Stimulated activated naive CD8-positive, alpha-beta T cell treated with anti-CD3 and anti-CD28 coated beads, Interleukin-15, amount 100 ng/mL, for 72 hours (primary cell): ENCODE measurements around the gene DNAJC9.

Experiments
- ATAC-seq: fragments of 150-1000 bp; cut with Tn5 transposase; 2 replicates; pipeline ENCODE4 v1.10.0; 2021; ENCODE audit warnings: mild to moderate bottlenecking, moderate library complexity
- DNase-seq, 2 donors: peaks; one replicate each; pipeline ENCODE4 v3.0.0; 2021 to 2022
- H3K27ac Mint-ChIP-seq, 2 donors: one replicate each; pipeline ENCODE4 v1.8.0; 2022; ENCODE audit warnings: mild to moderate bottlenecking in 2 of 2, mixed read lengths in 2 of 2, moderate library complexity in 2 of 2
- H3K27me3 Mint-ChIP-seq: one replicate; pipeline ENCODE4 v1.8.0; 2022; ENCODE audit warnings: mixed read lengths
- H3K4me1 Mint-ChIP-seq: one replicate; pipeline ENCODE4 v1.8.0; 2022; ENCODE audit warnings: mild to moderate bottlenecking, mixed read lengths
- H3K4me3 Mint-ChIP-seq, 2 donors: one replicate each; pipeline ENCODE4 v1.8.0; 2022; ENCODE audit warnings: mild to moderate bottlenecking in 2 of 2, mixed read lengths in 2 of 2, moderate library complexity in 1 of 2
- H3K9me3 Mint-ChIP-seq, 2 donors: one replicate each; pipeline ENCODE4 v1.8.0; 2022; ENCODE audit warnings: mixed read lengths in 2 of 2

Gene DNAJC9

GRCh38 chr10:73248259-73248724, 1.2 kb upstream of the DNAJC9 start:
- Mint-ChIP-seq H3K27me3 (no peaks in the 10 kb centered on the region), H3K9me3 (no peaks in the 10 kb centered on the region), H3K27ac (peak overlapping the region in 1 of 2 donors; percentile 67), H3K4me3 (peak overlapping the region; percentile 67 to 97), H3K4me1 (peaks cover 77% of the 10 kb centered on the region)
- DNase-seq (no peak), ATAC-seq (no peak)

DNA sequence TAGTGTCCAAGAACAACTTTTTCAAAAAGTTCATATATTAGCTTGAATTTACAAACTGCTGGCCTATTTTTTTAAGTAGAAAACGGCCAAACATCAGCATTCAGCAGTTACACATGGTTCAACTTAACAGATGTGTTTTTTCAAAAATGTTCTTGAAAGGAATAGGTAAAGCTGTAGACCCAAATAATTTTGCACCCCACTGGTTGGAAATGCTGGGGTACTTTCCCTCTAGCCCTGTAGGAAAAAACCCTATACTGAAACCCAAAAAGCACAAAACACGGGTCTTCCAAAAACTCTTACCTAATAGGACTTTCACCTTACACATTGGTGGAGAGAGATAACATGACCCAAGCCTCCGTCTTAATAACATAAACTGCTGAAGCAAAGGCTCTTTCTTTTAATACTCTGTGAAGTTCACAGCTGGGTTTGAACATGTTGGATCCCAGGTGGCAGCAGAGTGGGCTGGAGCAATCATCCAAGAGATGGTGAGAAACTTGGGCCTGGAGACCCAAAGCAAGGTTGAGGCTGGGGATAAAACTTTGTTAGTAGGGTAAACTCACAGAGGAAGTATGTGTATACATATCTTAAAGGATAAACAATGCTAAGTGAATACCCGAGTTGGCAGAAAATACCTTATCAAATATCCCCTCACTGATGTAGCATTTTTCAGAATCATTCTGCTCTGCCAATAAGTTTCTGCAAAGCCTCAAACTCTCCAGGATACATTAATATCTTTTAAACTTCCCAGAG, 629 bp upstream of the DNAJC9 start:
- peak overlapping the region; percentile 97 to 99 for H3K4me3 Mint-ChIP-seq
- no peak for ATAC-seq
- H3K27me3 Mint-ChIP-seq: no peaks in the 10 kb centered on the region
- DNase-seq: no peak
- H3K27ac Mint-ChIP-seq: peak overlapping the region; percentile 98 to 99
- H3K9me3 Mint-ChIP-seq: no peaks in the 10 kb centered on the region
- peaks cover 84% of the 10 kb centered on the region for H3K4me1 Mint-ChIP-seq

GRCh38 chr10:73246322-73246645, 771 bp downstream of the DNAJC9 start:
- Mint-ChIP-seq H3K27ac (peak overlapping the region; percentile 98 to 99), H3K27me3 (no peaks in the 10 kb centered on the region), H3K4me3 (peak overlapping the region; percentile 97 to 99), H3K9me3 (no peaks in the 10 kb centered on the region), H3K4me1 (peaks cover 83% of the 10 kb centered on the region)
- ATAC-seq (no peak), DNase-seq (no peak)

GRCh38 chr10:73244866-73245477, 2.1 kb downstream of the DNAJC9 start:
- DNase-seq: no peak
- no peaks in the 10 kb centered on the region for H3K9me3 Mint-ChIP-seq
- no peaks in the 10 kb centered on the region for H3K27me3 Mint-ChIP-seq
- H3K4me3 Mint-ChIP-seq: peak overlapping the region; percentile 97 to 99
- no peak for ATAC-seq
- peak overlapping the region; percentile 89 to 93 for H3K27ac Mint-ChIP-seq
- H3K4me1 Mint-ChIP-seq: peaks cover 70% of the 10 kb centered on the region

DNA sequence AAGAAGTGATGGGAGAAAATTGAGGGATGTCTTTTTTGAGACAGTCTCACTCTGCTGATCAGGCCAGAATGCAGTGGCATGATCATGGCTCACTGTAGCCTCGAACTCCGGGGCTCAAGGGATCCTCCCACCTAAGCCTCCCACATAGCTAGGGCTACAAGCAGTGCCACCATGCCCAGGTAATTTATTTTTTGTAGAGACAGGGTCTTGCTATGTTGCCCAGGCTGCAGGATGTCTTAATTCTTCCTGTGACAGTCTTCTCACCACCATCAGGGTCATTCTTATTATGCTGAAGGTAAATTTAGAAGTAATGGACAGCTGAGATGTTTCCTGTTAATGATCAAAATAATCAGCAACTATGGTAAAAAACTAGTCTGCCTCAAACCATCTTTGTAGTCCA, 7.1 kb downstream of the DNAJC9 start:
- peaks cover 26% of the 10 kb centered on the region for H3K4me1 Mint-ChIP-seq
- no peaks in the 10 kb centered on the region for H3K27me3 Mint-ChIP-seq
- no peak for ATAC-seq
- no peak for DNase-seq
- H3K4me3 Mint-ChIP-seq: no peak overlapping the region
- H3K27ac Mint-ChIP-seq: no peak overlapping the region
- H3K9me3 Mint-ChIP-seq: no peaks in the 10 kb centered on the region

GRCh38 chr10:73238990-73239566, 8.0 kb downstream of the DNAJC9 start:
- Mint-ChIP-seq H3K4me1 (peaks cover 18% of the 10 kb centered on the region), H3K9me3 (no peaks in the 10 kb centered on the region), H3K27me3 (no peaks in the 10 kb centered on the region), H3K4me3 (no peak overlapping the region), H3K27ac (peak overlapping the region in 1 of 2 donors; percentile 34)
- ATAC-seq (no peak), DNase-seq (no peak)

DNA sequence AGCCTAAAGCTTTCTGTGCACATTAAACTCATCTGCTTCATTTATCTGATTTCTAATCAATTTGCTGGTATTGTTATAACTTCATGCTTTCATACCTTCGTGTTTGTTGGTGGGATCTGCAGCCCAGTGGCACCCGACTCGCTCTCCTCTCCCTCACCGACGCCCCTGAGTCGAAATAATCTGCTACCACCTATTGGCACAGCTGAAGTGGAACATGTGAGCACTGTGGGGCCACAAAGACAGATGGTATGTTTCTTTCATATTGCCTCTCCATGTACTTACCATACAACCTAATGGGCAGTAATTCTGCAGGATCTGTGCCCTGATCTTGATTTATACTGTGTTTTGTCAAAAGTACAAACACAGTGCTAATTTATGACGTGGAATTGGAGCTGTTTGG, 12.4 kb downstream of the DNAJC9 start:
- H3K4me3 Mint-ChIP-seq: no peak overlapping the region
- no peak for ATAC-seq
- no peak overlapping the region for H3K27ac Mint-ChIP-seq

DNA sequence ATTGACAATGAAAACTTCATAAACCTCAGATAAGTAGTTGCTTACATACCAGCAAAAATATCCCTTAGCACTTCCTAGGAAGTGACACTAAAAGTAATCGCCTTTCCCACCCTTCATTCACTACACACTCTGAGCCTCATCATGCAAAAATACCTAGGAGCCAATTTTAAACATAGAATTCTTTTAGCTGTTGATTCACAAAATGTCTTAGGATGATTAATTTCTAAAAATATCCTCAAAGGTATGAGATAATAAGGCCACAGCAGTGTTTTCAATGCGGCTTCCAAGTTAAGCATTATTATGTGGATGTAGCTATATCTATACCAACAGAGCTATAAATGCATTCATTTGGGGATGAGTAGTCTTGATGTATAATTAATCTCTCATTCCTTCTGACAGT, 13.2 kb downstream of the DNAJC9 start:
- H3K27me3 Mint-ChIP-seq: no peaks in the 10 kb centered on the region
- H3K4me1 Mint-ChIP-seq: no peaks in the 10 kb centered on the region
- ATAC-seq (no peak), DNase-seq (no peak)
- H3K9me3 Mint-ChIP-seq: no peaks in the 10 kb centered on the region
- H3K27ac Mint-ChIP-seq: peak overlapping the region in 1 of 2 donors; percentile 29
- no peak overlapping the region for H3K4me3 Mint-ChIP-seq

More for the DNA sequence above, 12.4 kb downstream of the DNAJC9 start:
- H3K4me1 Mint-ChIP-seq: no peaks in the 10 kb centered on the region
- H3K27me3 Mint-ChIP-seq: no peaks in the 10 kb centered on the region
- no peak for DNase-seq
- H3K9me3 Mint-ChIP-seq: no peaks in the 10 kb centered on the region

DNA sequence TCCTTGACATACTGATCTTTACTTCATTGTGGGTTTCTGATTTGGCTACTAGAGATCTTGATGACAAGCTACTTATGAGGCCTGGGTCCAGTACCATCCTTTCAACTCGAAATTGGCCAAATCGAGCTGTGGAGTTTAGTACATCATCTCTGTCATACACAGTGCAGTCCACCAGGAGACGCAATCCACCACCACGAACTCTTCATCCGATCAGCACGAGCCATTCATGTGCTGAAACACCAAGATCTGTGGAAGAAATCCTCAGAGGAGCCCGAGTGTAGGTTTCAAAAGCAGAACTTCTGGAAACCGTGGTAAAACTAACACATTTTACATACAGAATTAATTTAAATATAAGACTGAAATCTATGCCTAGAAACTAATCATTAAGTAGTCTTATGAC, 14.2 kb downstream of the DNAJC9 start:
- no peak for ATAC-seq
- no peaks in the 10 kb centered on the region for H3K27me3 Mint-ChIP-seq
- no peak overlapping the region for H3K4me3 Mint-ChIP-seq
- no peak for DNase-seq
- no peak overlapping the region for H3K27ac Mint-ChIP-seq
- H3K4me1 Mint-ChIP-seq: no peaks in the 10 kb centered on the region
- no peaks in the 10 kb centered on the region for H3K9me3 Mint-ChIP-seq

DNA sequence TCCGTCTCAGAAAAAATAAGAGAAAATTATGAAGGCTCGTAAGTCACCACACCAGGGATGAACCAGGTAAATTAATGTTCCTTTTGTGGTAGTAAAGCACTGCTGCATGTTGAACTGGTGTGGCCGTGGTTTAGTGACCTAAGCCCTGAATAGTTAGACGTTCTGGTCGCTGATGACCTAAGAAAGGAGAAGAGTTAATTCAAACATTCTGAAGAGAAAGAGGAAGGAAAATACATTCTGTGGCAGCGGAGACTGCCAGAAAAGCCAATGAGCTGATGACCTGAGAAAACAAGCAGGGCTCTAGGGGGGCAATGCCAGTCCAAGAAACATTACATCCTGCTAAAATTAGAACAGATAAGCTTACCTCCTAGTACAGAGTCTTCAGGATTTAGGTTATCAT, 17.5 kb downstream of the DNAJC9 start:
- H3K27me3 Mint-ChIP-seq: no peaks in the 10 kb centered on the region
- no peak for DNase-seq
- H3K27ac Mint-ChIP-seq: no peak overlapping the region
- ATAC-seq: no peak
- no peaks in the 10 kb centered on the region for H3K4me1 Mint-ChIP-seq
- H3K9me3 Mint-ChIP-seq: no peaks in the 10 kb centered on the region
- H3K4me3 Mint-ChIP-seq: no peak overlapping the region

DNA sequence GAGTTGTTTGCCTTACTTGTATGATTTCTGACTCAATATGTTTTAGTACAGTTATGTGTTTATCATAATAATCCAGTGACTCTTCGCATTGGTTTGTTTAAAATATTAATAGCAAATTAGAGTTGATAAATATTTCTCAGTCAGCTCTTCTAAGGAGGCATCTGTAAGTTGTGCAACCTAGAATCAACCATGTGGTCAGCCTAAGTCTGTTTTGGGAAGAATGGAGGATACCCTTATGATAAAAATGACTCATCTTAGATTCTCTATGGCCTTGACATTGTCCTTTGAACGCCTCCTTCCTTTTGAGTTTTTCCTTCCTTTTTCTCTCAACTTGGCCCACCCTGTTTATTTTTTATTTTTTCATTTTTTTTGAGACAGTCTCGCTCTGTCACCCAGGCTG, 18.8 kb downstream of the DNAJC9 start:
- no peaks in the 10 kb centered on the region for H3K27me3 Mint-ChIP-seq
- no peaks in the 10 kb centered on the region for H3K4me1 Mint-ChIP-seq
- peak overlapping the region in 1 of 2 donors; percentile 92 for H3K27ac Mint-ChIP-seq
- no peaks in the 10 kb centered on the region for H3K9me3 Mint-ChIP-seq
- no peak for ATAC-seq
- H3K4me3 Mint-ChIP-seq: no peak overlapping the region
- DNase-seq: no peak

DNA sequence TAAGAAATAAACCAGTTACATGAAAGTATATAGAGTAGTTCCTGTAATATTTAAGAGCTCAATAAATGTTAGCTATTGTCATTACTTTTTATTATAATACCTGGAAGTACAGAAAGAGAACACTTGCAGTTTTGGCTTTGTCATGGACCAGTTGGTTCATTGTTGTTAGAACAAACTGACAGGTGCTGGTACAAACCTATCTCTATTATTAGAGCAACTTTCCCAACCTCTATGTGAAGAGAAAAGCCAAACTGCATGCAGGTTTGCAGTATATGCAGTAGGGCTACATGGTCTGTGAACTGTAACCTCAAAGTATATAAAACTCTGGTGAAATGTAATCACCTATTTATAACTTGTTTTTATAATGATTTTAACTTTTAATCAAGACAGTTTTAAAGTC, 20.4 kb downstream of the DNAJC9 start:
- no peaks in the 10 kb centered on the region for H3K4me1 Mint-ChIP-seq
- no peak for DNase-seq
- ATAC-seq: no peak
- no peaks in the 10 kb centered on the region for H3K27me3 Mint-ChIP-seq
- no peaks in the 10 kb centered on the region for H3K9me3 Mint-ChIP-seq
- no peak overlapping the region for H3K27ac Mint-ChIP-seq
- H3K4me3 Mint-ChIP-seq: no peak overlapping the region

DNA sequence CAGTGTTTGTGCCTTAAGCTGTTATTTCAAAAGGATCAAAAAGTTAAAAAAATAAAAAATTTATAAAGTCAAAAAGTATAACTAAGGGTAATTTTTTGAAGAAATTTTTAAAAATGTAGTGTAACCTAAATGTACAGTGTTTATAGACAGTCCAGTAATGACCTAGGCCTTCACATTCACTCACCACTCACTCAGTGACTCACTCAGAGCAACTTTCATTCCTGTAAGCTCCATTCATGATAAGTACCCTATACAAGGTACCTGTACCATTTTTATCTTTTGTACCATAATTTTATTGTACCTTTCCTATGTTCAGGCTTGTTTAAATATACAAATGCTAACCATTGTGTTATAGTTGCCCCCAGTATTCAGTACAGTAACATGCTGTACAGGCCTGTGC, 21.5 kb downstream of the DNAJC9 start:
- Mint-ChIP-seq H3K27me3 (no peaks in the 10 kb centered on the region), H3K9me3 (no peaks in the 10 kb centered on the region), H3K4me3 (no peak overlapping the region)

DNA sequence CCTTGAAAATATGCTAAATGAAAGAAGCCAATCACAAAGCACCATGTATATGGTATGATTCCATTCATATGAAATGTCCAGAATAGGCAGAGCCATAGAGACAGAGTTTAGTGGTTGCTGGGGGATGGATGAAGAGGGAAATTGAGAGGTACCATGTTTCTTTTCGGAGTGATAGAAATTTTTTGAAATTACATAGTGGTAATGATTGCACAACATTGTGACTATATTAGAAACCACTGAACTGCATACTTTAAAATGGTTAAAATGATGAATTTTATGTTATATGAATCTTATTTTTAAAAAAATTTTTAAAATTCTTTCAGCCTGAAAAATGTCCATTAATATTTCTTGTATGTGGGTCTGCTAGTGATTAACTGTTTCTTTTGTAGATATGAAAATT, 26.1 kb downstream of the DNAJC9 start:
- DNase-seq (no peak), ATAC-seq (no peak)
- no peaks in the 10 kb centered on the region for H3K4me1 Mint-ChIP-seq
- H3K9me3 Mint-ChIP-seq: no peaks in the 10 kb centered on the region
- H3K27ac Mint-ChIP-seq: no peak overlapping the region
- H3K27me3 Mint-ChIP-seq: no peaks in the 10 kb centered on the region
- no peak overlapping the region for H3K4me3 Mint-ChIP-seq

More for the DNA sequence above, 21.5 kb downstream of the DNAJC9 start:
- Mint-ChIP-seq H3K4me1 (no peaks in the 10 kb centered on the region), H3K27ac (no peak overlapping the region)
- no peak for DNase-seq
- ATAC-seq: peak; percentile 56

- DNase-seq (no peak), ATAC-seq (no peak)
- Mint-ChIP-seq H3K4me1 (no peaks in the 10 kb centered on the region), H3K4me3 (no peak overlapping the region), H3K9me3 (no peaks in the 10 kb centered on the region), H3K27me3 (no peaks in the 10 kb centered on the region), H3K27ac (no peak overlapping the region)
These were observed 27.7 kb downstream of the DNAJC9 start for GRCh38 chr10:73219384-73219783.

DNA sequence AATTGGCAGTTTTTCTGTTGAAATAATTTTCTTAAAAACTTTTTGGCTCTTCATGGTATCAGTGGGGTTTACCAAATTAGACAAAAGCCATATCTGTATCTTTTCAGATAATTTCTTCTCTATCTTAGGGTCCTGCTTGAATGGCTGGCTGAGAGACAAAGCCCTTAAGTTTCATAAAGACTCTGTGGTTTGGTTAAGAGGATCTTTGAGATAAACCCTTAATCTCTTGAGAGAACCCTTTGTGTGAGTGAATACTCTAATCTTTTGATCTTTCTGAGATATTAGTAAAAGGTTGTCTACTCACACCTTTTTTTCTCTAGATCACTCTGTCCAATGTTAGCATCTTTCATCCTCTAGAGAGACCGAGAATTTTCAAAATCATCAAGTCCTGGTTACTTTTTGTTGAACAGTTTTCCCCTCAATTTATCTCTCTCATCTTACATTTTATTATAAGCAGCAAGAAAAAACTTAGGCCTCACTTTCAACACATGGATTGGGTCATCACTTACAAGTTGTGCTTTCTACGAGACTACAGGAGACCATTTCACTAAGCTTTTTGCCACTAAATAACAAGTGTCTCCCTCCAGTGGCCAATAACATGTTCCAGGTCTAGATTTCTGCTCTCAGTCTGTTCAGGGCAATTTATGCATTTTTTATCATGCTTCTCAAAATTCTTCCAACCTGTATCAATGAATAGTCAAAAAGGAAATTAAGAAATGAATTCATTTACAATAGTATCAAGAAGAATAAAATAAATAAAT, 28.4 kb downstream of the DNAJC9 start:
- Mint-ChIP-seq H3K4me1 (no peaks in the 10 kb centered on the region), H3K4me3 (no peak overlapping the region), H3K27ac (peak overlapping the region in 1 of 2 donors; percentile 29), H3K9me3 (no peaks in the 10 kb centered on the region), H3K27me3 (no peaks in the 10 kb centered on the region)
- DNase-seq: no peak
- ATAC-seq: no peak
